Hepatocyte (in vitro differentiated cells): ENCODE measurements around the gene TMEM14B. TPM values are rescaled to one million over a fixed set of nuclear protein-coding genes. Genes with fewer than 3 reads are reported as not detected.

Experiments
- DNase-seq: peaks from one replicate; pipeline ENCODE4 v3.0.0-alpha.2; 2016; ENCODE audit warnings: low spot score
- H2AFZ ChIP-seq: fragments of 200-600 bp; sonication (generic); 2 replicates; pipeline ENCODE4 v1.6.0; 2016; ENCODE audit warnings: antibody characterized with exemption, mild to moderate bottlenecking
- H3K27ac ChIP-seq: fragments of 200-600 bp; sonication (generic); 2 replicates; pipeline ENCODE4 v1.5.1; 2016; ENCODE audit warnings: mild to moderate bottlenecking
- H3K27me3 ChIP-seq: fragments of 200-600 bp; sonication (generic); 2 replicates; pipeline ENCODE4 v1.6.1; 2016
- H3K36me3 ChIP-seq: fragments of 200-600 bp; sonication (generic); replicated peaks from 2 replicates; pipeline ENCODE4 v1.5.1; 2016; ENCODE audit warnings: low read depth; ENCODE audit not compliant: insufficient read depth
- H3K4me1 ChIP-seq: fragments of 200-600 bp; sonication (generic); 2 replicates; pipeline ENCODE4 v1.5.1; 2016; ENCODE audit warnings: mild to moderate bottlenecking, moderate library complexity; ENCODE audit not compliant: insufficient read depth
- H3K4me2 ChIP-seq: fragments of 200-600 bp; sonication (generic); 2 replicates; pipeline ENCODE4 v1.6.0; 2016
- H3K4me3 ChIP-seq: fragments of 200-600 bp; sonication (generic); 2 replicates; pipeline ENCODE4 v1.5.1; 2016; ENCODE audit warnings: mild to moderate bottlenecking
- H3K79me2 ChIP-seq: fragments of 200-600 bp; sonication (generic); 2 replicates; pipeline ENCODE4 v1.6.0; 2017; ENCODE audit warnings: mild to moderate bottlenecking
- H3K9me2 ChIP-seq: fragments of 200-600 bp; sonication (generic); replicated peaks from 2 replicates; pipeline ENCODE4 v1.6.0; 2017; ENCODE audit warnings: mild to moderate bottlenecking; ENCODE audit not compliant: insufficient read depth
- H3K9me3 ChIP-seq: fragments of 200-600 bp; sonication (generic); 2 replicates; pipeline ENCODE4 v1.5.1; 2016; ENCODE audit warnings: low read depth, mild to moderate bottlenecking
- H4K20me1 ChIP-seq: fragments of 200-600 bp; sonication (generic); 2 replicates; pipeline ENCODE4 v1.6.0; 2016; ENCODE audit warnings: mild to moderate bottlenecking; ENCODE audit not compliant: insufficient read depth, poor library complexity, severe bottlenecking
- EZH2 ChIP-seq: fragments of 200-600 bp; sonication (generic); IDR thresholded peaks from 2 replicates; pipeline ENCODE4 v1.6.1; 2016; ENCODE audit warnings: antibody characterized with exemption, mild to moderate bottlenecking, borderline replicate concordance
- EZH2phosphoT487 ChIP-seq: fragments of 200-600 bp; sonication (generic); IDR thresholded peaks from one replicate; pipeline ENCODE4 v1.6.1; 2018; ENCODE audit warnings: antibody characterized with exemption, mild to moderate bottlenecking, low read depth, moderate library complexity; ENCODE audit not compliant: unreplicated experiment, severe bottlenecking
- WGBS: methylation state at CpG from one replicate; pipeline ENCODE4 v1.1.6; 2016; ENCODE audit warnings: low lambda C conversion rate; ENCODE audit errors: missing lambda C conversion rate; 5-methylcytosine and 5-hydroxymethylcytosine counted together
- polyA plus RNA-seq: library from polyadenylated mRNA; unstranded; fragments of >200 nt; fragmentation: Nextera tagmentation; extraction: Ambion mirVana; gene quantifications from 2 replicates; pipeline ENCODE4 v1.2.1, GENCODE V29; 2016
- total RNA-seq: library from RNA; depleted of rRNA; stranded (reverse); fragments of >200 nt; gene quantifications from 2 replicates; pipeline ENCODE4 v1.2.3, GENCODE V29; 2014
- TF ChIP-seq, protein P1 (sequence below): fragments of 200-600 bp; sonication (generic); IDR thresholded peaks from 2 replicates; pipeline ENCODE4 v1.5.1; 2016; ENCODE audit warnings: antibody characterized with exemption, mild to moderate bottlenecking; ENCODE audit not compliant: poor library complexity

The TMEM14B gene
- total and polyA plus RNA-seq, 2 experiments from 2014 or later = 63.9 to 108 TPM

GRCh38 chr6:10759312-10759839 is 11.8 kb downstream of the TMEM14B start:
- Histone ChIP-seq H3K9me2 (no peaks in the 10 kb centered on the region), H4K20me1 (no peaks in the 10 kb centered on the region), H3K79me2 (peaks cover 31% of the 10 kb centered on the region), H2AFZ (no peak overlapping the region), H3K4me2 (no peak overlapping the region), H3K9me3 (no peaks in the 10 kb centered on the region), H3K4me1 (no peaks in the 10 kb centered on the region), H3K27ac (peak overlapping the region; percentile 64), H3K36me3 (no peaks in the 10 kb centered on the region), H3K4me3 (no peak overlapping the region), H3K27me3 (no peaks in the 10 kb centered on the region)
- peak; percentile 78 for DNase-seq
- TF ChIP-seq EZH2phosphoT487 = no peak
- TF ChIP-seq, protein P1, sequence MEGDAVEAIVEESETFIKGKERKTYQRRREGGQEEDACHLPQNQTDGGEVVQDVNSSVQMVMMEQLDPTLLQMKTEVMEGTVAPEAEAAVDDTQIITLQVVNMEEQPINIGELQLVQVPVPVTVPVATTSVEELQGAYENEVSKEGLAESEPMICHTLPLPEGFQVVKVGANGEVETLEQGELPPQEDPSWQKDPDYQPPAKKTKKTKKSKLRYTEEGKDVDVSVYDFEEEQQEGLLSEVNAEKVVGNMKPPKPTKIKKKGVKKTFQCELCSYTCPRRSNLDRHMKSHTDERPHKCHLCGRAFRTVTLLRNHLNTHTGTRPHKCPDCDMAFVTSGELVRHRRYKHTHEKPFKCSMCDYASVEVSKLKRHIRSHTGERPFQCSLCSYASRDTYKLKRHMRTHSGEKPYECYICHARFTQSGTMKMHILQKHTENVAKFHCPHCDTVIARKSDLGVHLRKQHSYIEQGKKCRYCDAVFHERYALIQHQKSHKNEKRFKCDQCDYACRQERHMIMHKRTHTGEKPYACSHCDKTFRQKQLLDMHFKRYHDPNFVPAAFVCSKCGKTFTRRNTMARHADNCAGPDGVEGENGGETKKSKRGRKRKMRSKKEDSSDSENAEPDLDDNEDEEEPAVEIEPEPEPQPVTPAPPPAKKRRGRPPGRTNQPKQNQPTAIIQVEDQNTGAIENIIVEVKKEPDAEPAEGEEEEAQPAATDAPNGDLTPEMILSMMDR = peak; percentile 43
- WGBS = 61% methylated on average over 3 of the region's 3 CpGs

- Histone ChIP-seq H3K27ac (no peak overlapping the region), H2AFZ (no peak overlapping the region), H3K9me2 (no peaks in the 10 kb centered on the region), H3K79me2 (peaks cover 27% of the 10 kb centered on the region), H4K20me1 (no peaks in the 10 kb centered on the region), H3K4me3 (no peak overlapping the region), H3K36me3 (no peaks in the 10 kb centered on the region), H3K9me3 (no peaks in the 10 kb centered on the region), H3K4me1 (no peaks in the 10 kb centered on the region), H3K4me2 (no peak overlapping the region), H3K27me3 (no peaks in the 10 kb centered on the region)
- no peak for TF ChIP-seq EZH2phosphoT487
- TF ChIP-seq, protein P1 = no peak
- no peak for TF ChIP-seq EZH2
- peak; percentile 13 for DNase-seq
- WGBS = 81% methylated on average over 6 of the region's 6 CpGs
These were observed 12.3 kb downstream of the TMEM14B start for GRCh38 chr6:10759884-10760329.

DNA sequence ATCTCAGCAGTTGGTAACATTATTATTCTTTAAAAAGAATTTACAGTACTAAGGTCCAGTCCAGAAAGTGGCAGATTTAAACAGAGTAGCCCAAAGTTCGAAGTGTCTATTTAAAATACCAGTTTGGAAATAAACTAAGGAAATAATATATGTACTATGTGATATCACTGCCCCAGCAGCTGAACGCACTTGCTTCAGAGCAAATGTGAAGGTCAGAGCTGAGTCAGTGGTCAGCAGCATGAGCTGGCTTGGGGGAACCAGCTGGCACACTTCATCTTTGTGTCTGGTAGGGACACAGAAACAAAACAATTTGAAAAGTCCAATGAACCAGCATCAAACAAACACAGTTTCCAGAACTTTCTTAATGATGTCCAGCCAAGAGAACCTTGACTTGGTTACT is 15.4 kb downstream of the TMEM14B start:
- no peak for DNase-seq
- TF ChIP-seq EZH2 = no peak
- TF ChIP-seq EZH2phosphoT487 = no peak
- TF ChIP-seq, protein P1 = no peak
- Histone ChIP-seq H2AFZ (no peak overlapping the region), H3K4me1 (no peaks in the 10 kb centered on the region), H3K4me3 (no peak overlapping the region), H3K9me2 (no peaks in the 10 kb centered on the region), H4K20me1 (no peaks in the 10 kb centered on the region), H3K4me2 (no peak overlapping the region), H3K27me3 (no peaks in the 10 kb centered on the region), H3K9me3 (no peaks in the 10 kb centered on the region), H3K36me3 (no peaks in the 10 kb centered on the region), H3K79me2 (peaks cover 9% of the 10 kb centered on the region), H3K27ac (no peak overlapping the region)
- WGBS = 96% methylated on average over 2 of the region's 2 CpGs

DNA sequence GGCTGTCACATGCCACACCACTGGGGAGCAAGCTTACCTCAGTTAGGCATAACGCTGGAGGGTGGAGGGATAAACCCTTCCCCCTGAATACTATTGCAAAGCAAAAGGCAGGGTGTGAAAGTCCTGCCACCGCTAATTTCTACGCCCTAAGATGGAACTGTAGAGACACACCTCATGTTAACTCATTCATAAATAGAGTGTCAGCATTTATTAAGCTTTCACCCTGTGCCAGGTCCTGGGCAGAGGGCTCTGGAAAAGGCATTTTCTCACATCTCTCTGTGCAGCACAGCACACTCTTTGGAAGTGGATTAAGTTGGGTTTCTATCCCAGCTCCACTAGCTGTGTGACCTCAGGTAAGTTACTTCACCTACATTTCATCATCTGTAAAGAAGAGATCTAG is 21.8 kb downstream of the TMEM14B start:
- Histone ChIP-seq H3K27ac (no peak overlapping the region), H4K20me1 (no peaks in the 10 kb centered on the region), H3K36me3 (no peaks in the 10 kb centered on the region), H3K27me3 (no peaks in the 10 kb centered on the region), H3K9me2 (no peaks in the 10 kb centered on the region), H3K4me2 (no peak overlapping the region), H2AFZ (no peak overlapping the region), H3K4me3 (no peak overlapping the region), H3K9me3 (no peaks in the 10 kb centered on the region), H3K4me1 (no peaks in the 10 kb centered on the region), H3K79me2 (no peaks in the 10 kb centered on the region)
- WGBS = 95% methylated on average over 3 of the region's 3 CpGs
- no peak for DNase-seq
- TF ChIP-seq, protein P1 = no peak
- TF ChIP-seq EZH2 (no peak), EZH2phosphoT487 (no peak)
